Measurements from ENCODE around the gene RAB39B.
"Not testable (repeated sequence)": the region's sequence is repeated elsewhere in the genome, so short reads cannot be mapped to it uniquely, and the experiment has no call there.

The RAB39B gene, protein sequence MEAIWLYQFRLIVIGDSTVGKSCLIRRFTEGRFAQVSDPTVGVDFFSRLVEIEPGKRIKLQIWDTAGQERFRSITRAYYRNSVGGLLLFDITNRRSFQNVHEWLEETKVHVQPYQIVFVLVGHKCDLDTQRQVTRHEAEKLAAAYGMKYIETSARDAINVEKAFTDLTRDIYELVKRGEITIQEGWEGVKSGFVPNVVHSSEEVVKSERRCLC

DNA sequence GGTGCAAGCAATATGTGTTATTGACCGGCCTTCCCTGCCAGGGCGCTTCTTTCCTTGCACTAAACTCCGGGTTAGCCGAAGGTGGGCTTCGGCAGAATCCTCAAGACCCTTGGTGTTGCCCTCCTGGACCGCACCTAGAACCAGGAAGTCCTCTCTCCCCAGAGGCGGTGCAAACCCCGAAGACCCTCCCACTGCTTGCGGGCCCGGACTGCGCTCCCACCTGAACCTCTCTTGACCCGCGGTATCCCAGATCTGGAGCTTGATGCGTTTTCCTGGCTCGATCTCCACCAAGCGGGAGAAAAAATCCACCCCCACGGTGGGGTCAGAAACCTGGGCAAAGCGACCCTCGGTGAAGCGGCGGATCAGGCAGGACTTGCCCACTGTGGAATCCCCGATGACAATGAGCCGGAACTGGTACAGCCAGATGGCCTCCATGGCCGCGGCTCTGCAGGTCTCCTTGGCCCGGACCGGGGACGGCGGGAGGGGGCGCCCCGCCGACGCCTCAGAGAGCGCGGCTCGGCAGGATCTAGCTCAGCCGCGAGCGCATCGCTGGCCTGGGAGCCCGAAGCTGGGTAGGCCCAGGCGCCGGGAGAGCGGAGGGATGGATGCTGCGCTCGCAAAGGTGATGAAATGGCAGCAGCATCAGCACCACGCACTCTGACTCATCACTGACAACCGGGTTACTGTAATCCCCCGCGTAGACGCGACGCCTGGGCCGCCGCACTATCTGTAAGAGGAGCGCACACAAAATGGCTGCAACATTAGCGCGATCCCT is at the start of gene RAB39B:
Gene RAB39B (minus strand): TSS at position 638 of the 775 bp plus-strand sequence. CDS start 203 bp downstream, at position 435.
- peak; percentile 18 to 52 (median 22) for DNase-seq

DNA sequence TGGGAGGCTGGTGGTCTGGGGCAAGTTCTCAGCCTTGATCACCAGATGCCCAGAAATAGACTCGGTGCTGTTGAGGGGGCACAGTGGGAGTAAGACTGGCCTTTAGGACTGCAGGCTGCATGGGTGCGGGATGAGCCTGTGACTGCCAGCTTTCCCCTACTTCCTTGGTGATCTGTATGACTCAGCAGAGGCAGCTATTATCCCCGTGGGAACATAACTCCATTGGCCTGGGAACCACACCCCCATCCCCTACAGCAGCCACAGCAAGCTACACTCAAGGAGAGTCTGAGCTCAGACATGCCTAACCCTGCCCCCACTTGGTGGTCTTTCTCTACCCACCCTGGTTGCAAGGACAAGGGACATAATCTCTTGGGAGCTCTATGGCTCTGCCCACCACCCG is 49.5 kb upstream of the RAB39B start:
- DNase-seq = no peak

DNA sequence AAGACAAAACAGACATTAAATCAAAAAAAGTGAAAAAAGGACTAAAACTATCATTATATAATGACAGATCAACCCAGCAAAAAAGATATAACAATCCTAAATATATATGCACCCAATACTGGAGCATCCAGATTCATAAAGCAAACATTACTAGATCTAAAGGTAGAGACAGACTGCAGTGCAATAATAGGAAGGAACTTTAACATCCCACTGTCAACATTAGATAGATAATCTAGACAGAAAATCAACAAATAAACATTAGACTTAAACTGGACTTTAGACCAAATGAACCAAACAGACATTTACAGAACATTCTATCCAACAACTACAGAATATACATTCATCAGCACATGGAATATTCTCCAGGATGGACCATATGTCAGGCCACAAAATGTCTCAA is 29.5 kb upstream of the RAB39B start:
- no peak for DNase-seq

DNA sequence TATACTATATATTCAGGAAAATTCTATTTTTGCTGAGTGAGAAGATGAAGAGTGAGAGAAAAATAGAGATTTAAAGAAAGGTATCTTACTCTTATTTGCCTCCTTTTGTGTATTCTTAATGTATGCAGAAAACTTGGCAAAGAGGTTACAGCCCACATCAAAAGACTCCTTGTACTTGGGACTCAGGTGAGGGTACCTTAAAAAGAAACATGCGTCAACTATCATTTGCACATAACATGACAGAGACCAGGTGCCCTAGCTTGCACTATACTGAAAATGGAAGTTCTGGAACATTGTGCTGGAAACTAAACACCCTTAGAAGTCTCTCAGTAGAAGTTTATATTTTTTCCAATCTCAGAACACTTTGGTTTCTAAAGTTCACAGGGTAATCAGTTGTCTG is 15.6 kb upstream of the RAB39B start:
- no peak for DNase-seq

DNA sequence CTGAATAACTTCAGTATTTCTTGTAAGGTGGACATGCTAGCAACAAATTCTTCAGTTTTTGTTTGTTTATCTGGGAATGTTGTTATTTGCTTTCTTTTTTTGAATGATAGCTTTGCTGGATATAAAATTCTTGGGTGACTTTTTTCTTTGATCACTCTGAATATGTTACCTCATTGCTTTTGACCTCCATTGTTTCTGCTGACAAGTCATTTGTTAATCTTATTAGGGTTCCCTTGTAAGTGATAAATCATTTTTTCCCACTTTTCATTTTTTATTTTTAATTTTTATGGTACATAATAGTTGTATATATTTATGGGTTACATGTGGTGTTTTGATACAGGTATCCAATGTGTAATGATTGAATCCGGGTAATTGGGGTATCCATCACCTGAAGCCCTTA is 6.7 kb upstream of the RAB39B start:
- no peak for DNase-seq

DNA sequence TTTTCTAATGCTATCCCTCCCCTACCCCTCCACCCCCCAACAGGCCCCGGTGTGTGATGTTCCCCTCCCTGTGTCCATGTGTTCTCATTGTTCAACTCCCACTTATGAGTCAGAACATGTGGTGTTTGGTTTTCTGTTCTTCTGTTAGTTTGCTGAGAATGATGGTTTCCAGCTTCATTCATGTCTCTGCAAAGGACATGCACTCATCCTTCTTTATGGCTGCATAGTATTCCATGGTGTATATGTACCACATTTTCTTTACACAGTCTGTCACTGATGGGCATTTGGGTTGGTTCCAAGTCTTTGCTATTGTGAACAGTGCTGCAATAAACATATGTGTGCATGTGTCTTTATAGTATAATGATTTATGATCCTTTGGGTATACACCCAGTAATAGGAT is 3.7 kb upstream of the RAB39B start:
- not testable (repeated sequence) for DNase-seq

DNA sequence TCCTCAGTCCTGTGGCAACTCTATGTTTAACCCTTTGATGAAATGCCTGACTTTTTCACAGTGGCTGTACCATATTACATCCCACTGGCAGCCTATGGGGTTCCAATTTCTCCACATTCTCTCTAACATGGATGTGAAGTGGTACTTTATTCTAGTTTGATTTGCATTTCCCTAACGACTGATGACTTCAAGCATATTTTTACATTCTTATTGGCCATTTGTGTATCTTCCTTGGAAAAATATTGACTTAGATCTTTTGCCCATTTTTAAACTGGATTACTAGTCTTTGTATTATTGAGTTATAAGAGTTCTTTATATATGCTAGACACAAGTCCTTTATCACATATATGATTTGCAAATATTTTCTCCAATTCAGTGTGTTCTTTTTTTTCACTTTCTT is 2.1 kb upstream of the RAB39B start:
- DNase-seq = no peak

DNA sequence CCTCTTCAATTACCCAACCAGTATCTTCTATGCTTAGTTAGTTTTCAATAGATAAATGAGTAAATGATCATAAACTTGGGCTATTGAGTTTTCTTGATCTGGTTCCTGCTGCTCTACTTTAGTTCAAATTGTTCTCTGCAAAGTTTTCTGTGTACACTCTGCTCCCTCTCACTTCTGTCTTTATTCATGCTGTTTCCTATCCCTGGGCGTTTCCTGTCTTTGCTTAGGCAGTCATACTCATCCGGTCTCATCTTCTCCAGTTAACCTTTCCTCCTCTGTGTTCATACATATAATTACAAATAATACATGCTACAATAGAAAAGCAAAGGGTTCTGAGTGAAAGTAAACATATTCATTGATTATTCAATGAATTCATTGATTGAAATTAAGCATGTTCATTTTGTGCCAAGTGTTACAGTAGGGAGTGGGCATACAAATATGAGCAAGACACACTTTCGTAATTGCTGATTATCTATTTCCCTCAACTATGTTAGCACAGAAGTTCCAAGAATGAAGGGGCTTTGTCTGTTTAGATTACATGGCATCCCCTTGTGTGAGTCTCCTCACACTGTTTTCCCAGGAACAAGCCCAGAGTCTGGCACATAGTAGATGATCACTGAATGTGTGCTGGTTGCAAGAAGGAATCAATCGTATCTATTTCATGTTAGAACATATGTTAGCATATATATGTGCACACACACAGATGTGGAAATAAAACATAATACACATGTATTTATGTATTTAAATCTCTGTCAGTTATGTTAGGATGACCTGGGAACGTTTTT is 1.1 kb downstream of the RAB39B start:
- DNase-seq = no peak

DNA sequence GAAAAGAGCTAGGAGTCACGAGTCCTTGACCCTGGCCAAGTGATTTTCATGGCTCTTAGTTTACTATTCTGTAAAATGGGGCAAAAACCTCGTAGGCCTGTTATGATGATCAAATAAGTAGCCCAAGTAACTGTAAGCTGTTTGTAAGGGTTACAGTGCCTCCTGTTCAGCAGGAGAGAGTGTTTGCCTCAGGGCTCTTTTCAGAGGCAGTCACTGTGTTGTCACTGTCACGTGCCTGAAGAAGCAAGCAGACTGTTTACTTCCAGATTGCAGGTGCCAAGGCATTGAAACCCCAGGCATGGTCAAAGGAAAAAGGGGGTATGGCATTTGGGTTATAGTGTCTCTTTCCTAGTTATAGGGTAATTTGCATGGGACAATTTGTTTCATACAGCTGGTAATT is 4.5 kb downstream of the RAB39B start:
- DNase-seq = no peak

DNA sequence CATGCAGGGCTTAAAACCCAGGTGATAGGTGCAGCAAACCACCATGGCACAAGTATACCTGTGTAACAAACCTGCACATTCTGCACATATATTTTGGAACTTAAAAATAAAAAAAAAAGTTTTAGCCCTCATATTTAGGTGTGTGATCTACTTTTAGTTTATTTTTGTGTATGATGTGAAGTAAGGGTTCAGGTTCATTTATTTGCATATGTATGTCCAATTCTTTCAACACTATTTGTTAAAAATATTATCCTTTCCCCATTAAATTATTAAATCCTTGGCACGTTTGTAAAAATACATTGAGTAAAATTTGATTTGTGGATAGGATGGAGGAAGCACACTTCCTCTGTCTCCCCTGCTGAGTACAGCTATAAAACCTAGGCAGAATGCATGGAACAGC is 12.9 kb downstream of the RAB39B start:
- DNase-seq = no peak

DNA sequence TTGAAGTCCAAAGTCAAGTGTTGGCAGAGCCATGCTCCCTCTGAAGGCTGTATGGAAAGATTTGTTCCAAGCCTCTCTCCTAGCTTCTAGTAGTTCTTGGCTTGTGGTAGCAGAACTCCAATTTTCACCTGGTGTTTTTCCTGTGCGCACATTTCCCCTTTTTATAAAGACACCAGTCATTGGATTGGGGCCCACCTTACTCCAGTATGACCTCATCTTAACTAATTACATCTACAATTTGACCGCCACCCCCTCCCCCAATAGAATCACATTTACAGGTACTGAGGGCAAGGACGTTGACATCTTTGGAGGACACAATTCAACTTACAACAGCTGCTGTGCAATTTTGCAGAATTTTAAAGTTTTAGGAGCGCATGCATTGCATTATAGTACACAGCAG is 16.8 kb downstream of the RAB39B start:
- DNase-seq = no peak

DNA sequence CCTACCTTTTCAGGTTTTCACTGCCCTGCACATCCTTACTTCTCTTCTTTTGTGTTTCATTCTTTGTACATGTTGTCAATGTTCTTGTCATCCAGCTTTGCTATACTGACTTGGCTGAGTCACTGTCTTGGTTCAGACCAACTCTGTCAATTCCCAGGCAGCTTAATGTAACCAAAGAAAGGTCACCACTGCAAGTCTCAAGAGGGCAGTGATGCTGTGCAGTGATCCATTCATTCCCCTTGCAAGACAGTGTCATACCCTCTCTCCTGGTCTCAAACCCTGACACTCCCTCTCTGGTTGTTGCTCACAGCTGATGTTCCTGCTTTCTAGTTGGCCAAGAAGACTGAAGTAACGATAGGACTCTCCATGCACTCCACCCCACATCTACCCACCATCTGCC is 17.5 kb downstream of the RAB39B start:
- no peak for DNase-seq

DNA sequence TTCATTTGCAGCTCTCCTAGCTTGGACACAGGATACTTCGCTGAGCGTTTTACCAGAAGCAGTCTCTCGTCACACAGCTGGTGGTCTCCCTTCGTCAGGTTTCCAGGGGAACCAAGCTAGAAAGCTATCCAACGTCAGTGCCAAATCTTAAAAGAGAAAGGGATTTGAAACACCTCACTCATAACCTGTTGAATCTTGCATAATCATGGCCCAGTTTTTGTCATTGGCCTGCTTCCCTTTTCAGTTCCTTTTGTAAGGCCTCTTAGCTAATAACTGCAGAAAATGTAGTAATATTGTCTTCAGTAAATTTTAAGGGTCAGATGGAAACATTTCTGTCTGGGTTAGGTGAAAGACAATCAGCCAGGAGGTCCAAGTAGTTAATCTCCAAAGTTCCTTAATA is 22.0 kb downstream of the RAB39B start:
- DNase-seq = no peak

DNA sequence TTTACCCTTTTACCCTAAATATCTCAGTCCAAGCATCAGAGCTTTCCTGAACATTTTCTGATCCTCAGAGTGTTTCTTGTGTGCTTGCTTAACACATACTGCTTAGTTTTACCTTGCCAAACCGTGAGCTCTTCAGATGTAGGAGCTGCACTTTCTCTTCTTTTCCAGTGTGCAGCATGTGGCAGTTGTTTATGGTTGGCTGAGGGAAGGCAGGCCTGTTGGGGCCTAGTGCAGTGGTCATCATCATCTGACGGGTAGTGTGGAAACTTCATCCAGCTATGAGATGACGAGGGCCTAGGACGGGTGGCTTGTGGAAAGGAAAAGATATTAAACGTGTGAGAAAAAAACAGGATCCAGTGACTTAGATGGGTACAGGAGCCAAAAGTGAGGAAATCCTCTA is 26.6 kb downstream of the RAB39B start:
- no peak for DNase-seq

DNA sequence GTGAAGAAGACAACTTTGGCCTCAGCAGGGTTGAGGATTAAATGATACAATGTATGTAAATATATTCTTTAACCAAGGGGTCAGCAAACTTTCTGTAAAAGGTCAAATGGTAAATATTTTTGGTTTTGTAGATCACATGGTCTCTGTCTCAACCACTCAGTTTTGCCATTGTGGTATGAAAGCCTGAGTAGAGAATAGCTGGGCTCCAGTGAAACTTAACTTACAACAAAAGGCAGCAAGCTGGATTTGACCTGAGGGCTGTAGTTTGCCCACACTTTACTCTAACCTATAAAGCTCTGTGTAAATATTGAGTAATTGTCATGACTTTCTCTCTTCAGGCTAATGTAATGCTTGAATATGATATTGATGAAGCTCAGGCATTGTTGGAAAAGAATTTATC is 28.4 kb downstream of the RAB39B start:
- DNase-seq = no peak

DNA sequence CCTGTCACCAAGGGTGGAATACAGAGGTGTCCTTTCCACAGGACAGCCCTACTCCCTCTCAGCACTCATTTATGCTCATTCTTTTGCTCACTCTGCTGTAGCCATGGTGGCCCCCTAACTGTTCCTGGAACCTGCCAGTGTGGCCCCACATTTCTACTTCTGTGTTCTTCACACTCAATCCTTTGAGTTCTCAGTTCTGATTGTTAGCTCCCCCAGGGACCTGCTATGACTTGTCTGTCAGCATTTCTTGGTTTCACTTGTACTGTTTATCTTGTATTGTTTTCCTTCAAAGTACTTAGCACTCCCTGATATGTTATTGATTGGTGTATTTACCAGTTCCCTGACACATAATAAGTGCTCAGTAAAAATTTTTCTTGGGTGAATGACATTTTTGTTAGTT is 33.1 kb downstream of the RAB39B start:
- DNase-seq = no peak

DNA sequence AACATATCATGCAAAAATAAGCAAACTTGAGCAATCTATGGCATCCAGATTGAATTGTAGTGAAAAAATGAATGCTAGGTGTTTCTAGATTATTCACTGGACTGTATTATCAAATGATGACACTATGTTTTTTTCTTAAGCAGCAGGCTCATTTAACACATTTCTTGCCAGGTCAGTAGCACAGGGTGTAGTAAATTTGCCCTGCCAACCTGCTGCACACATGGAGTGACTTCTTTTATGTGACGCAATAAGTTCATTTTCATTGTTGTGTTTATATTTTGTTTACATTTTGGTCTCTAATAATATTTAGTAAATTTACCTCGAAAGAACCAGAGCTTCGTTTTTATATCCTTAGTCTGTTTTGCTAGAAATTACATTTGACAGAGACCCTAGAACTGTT is 38.5 kb downstream of the RAB39B start:
- DNase-seq = no peak

DNA sequence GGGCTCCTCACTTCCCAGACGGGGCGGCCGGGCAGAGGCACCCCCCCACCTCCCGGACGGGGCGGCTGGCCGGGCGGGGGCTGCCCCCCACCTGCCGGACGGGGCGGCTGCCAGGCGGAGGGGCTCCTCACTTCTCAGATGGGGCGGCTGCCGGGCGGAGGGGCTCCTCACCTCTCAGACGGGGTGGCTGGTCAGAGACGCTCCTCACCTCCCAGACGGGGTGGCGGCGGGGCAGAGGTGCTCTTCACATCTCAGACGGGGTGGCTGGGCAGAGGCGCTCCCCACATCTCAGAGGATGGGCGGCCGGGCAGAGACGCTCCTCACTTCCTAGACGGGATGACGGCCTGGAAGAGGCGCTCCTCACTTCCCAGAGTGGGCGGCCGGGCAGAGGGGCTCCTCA is 40.5 kb downstream of the RAB39B start:
- not testable (repeated sequence) for DNase-seq

DNA sequence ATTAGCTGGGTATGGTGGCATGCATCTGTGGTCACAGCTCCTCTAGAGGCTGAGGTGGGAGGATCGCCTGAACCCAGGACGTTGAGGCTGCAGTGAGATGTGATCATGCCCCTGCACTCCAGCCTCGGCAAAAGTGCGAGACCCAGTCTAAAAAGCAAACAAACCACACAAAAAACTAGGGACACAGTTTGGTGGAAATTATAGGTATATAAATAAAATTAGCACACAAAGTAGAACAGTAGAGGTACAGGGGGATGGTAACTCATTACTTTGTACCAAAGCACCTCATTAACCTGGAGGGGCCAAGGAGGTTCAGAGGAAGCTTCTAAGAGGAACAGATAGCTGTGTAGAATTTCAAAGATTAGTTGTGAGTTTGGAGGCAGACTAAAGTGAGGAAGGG is 42.9 kb downstream of the RAB39B start:
- DNase-seq = no peak

DNA sequence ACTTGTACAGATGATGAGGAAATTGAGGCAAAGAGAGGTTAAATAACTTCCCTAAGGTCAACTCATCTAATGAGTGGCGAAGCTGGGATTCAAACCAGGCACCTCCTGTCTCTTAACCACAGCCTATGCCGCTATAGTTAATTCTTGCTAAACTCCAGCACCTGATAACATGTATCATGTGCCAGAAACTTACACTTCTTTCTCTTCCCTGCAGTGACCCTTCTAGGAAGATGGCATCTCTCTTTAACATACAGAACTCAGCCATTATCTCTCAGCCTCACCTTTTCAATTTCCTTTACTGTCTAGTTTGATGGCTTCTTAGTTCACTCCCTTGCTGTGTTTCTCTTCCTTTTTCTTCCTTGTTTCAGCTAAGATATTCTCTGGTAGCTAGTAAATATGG is 45.5 kb downstream of the RAB39B start:
- no peak for DNase-seq

DNA sequence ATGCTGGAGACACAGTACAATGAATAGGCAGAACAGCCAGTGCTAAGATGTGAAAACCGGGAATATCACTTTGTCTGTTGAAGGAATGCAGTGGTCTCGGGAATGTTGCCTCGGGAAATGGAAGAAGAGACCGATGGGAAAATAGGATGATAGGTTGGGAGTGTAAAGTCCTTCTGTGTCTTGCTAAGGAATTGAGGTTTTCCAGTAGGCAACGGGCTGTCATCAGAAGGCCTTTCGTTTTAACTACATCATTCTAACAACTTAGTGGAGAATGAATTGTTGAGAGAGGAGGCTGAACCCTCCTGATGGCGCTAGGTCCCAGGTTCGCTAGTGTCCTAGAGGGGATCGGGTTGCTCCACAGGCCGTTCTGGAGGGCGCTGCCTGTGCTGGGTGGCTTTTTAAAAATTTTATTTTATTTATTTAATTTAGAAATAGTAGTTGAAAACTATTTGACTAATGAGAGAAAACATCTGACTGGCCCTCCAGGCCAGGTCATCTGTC is 47.3 kb downstream of the RAB39B start:
- DNase-seq = no peak

DNA sequence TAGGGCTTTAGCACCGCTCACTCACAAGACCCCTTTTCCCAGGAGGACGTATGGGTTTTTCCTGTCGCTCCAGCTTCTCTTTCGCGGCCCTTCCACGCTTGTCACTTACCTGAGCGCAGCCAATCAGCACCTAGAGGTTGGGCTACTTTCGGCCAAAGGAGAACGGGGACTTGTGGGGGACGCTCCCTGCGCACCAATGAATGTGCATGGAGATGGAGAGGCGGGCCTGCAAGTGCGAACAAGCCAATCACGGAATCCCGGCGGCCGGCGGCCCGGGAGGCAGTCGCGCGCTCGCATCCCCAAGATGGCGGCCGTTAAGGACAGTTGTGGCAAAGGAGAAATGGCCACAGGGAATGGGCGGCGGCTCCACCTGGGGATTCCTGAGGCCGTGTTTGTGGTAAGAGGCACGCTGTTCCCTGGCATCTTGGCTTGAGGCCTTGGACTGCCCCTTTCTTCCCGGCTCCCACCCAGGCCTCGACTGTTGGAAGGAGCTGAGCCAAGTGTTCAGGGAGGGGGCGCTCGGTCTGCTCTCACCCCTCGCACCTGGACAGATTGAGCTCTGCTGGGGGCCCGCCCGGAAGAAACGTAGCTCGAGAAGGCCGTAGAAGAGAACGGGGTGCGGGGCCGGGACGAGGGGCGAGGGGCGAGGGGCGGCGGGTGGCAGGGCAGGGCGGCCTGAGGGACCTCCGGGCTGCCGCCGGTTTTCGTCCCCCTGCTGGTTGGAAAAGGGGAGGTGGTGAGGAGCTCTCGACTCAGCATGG is 47.9 kb downstream of the RAB39B start, which contains the start of gene VBP1:
Gene VBP1 (plus strand): TSS at position 282 of the 761 bp plus-strand sequence. CDS start 23 bp downstream, at position 305.
- DNase-seq = peak; percentile 51 to 75 (median 67)

Data from activated naive CD4-positive, alpha-beta T cell (primary cell).